HEK293 (cell line): ENCODE data around the gene PPARD.

ENCODE experiments used
- KLF10 ChIP-seq: fragments of 450-650 bp; IDR thresholded peaks from 2 replicates; pipeline ENCODE4 v1.5.1; 2018; ENCODE audit warnings: missing biosample characterization, mild to moderate bottlenecking, missing genetic modification characterization
- OVOL3 ChIP-seq: fragments of 450-650 bp; formaldehyde crosslinking; IDR thresholded peaks from 2 replicates; pipeline ENCODE4 v1.5.1; 2016; ENCODE audit warnings: missing biosample characterization, missing genetic modification characterization
- PBX3 ChIP-seq: sonication (generic); formaldehyde crosslinking; IDR thresholded peaks from 2 replicates; pipeline ENCODE4 v1.8.1; 2022; ENCODE audit warnings: mild to moderate bottlenecking, moderate library complexity, missing genetic modification reagents
- SCRT2 ChIP-seq: fragments of 450-650 bp; formaldehyde crosslinking; IDR thresholded peaks from 2 replicates; pipeline ENCODE4 v1.5.1; 2016; ENCODE audit warnings: missing biosample characterization, missing genetic modification characterization
- SP3 ChIP-seq: fragments of 450-650 bp; formaldehyde crosslinking; IDR thresholded peaks from 2 replicates; pipeline ENCODE4 v1.5.1; 2016; ENCODE audit warnings: missing biosample characterization, missing genetic modification characterization
- ZBTB11 ChIP-seq: fragments of 450-650 bp; formaldehyde crosslinking; conservative IDR thresholded peaks from 2 replicates; pipeline ENCODE4 v1.5.1; 2016; ENCODE audit warnings: low read depth, missing biosample characterization, missing genetic modification characterization
- ZBTB21 ChIP-seq: fragments of 450-650 bp; formaldehyde crosslinking; IDR thresholded peaks from 2 replicates; pipeline ENCODE4 v1.5.1; 2017; ENCODE audit warnings: missing biosample characterization, missing genetic modification characterization
- ZBTB48 ChIP-seq: fragments of 450-650 bp; formaldehyde crosslinking; IDR thresholded peaks from 2 replicates; pipeline ENCODE4 v1.5.1; 2016; ENCODE audit warnings: missing biosample characterization, missing genetic modification characterization
- ZBTB49 ChIP-seq: fragments of 450-650 bp; formaldehyde crosslinking; IDR thresholded peaks from 2 replicates; pipeline ENCODE4 v1.5.1; 2016; ENCODE audit warnings: missing biosample characterization, missing genetic modification characterization, low read depth
- ZFP37 ChIP-seq: fragments of 450-650 bp; formaldehyde crosslinking; IDR thresholded peaks from 2 replicates; pipeline ENCODE4 v1.5.1; 2016; ENCODE audit warnings: missing biosample characterization, missing genetic modification characterization
- ZIC2 ChIP-seq: fragments of 450-650 bp; formaldehyde crosslinking; IDR thresholded peaks from 2 replicates; pipeline ENCODE4 v1.5.1; 2016; ENCODE audit warnings: missing biosample characterization, missing genetic modification characterization
- ZNF169 ChIP-seq: fragments of 450-650 bp; formaldehyde crosslinking; IDR thresholded peaks from 2 replicates; pipeline ENCODE4 v1.5.1; 2016; ENCODE audit warnings: missing biosample characterization, missing genetic modification characterization
- ZNF433 ChIP-seq: fragments of 450-650 bp; formaldehyde crosslinking; IDR thresholded peaks from 2 replicates; pipeline ENCODE4 v1.5.1; 2016; ENCODE audit warnings: missing biosample characterization, missing genetic modification characterization, low read depth
- ZNF473 ChIP-seq: fragments of 450-650 bp; formaldehyde crosslinking; IDR thresholded peaks from 2 replicates; pipeline ENCODE4 v1.5.1; 2017; ENCODE audit warnings: missing biosample characterization, missing genetic modification characterization
- ZNF585B ChIP-seq: fragments of 450-650 bp; formaldehyde crosslinking; IDR thresholded peaks from 2 replicates; pipeline ENCODE4 v1.5.1; 2016; ENCODE audit warnings: missing biosample characterization, missing genetic modification characterization
- ZNF596 ChIP-seq: fragments of 450-650 bp; IDR thresholded peaks from 2 replicates; pipeline ENCODE4 v1.5.0; 2018; ENCODE audit warnings: missing biosample characterization, mild to moderate bottlenecking, missing genetic modification characterization, moderate library complexity
- ZNF600 ChIP-seq: fragments of 450-650 bp; formaldehyde crosslinking; IDR thresholded peaks from 2 replicates; pipeline ENCODE4 v1.5.1; 2016; ENCODE audit warnings: missing biosample characterization, missing genetic modification characterization
- ZNF677 ChIP-seq: fragments of 450-650 bp; IDR thresholded peaks from 2 replicates; pipeline ENCODE4 v1.5.0; 2018; ENCODE audit warnings: missing biosample characterization, mild to moderate bottlenecking, missing genetic modification characterization, moderate library complexity
- ZSCAN18 ChIP-seq: fragments of 450-650 bp; formaldehyde crosslinking; IDR thresholded peaks from 2 replicates; pipeline ENCODE4 v1.5.1; 2016; ENCODE audit warnings: missing biosample characterization, missing genetic modification characterization

PPARD gene

GRCh38 chr6:35318196-35319171, 23.9 kb upstream of the PPARD start (continued):
- TF ChIP-seq ZBTB49 (tag by site-specific recombination) (no peak), SP3 (tag by site-specific recombination) (peak; percentile 98), ZNF596 (no peak), ZFP37 (tag by site-specific recombination) (no peak), ZBTB48 (peak; percentile 88), SCRT2 (tag by site-specific recombination) (no peak), ZNF169 (tag by site-specific recombination) (no peak), ZBTB11 (tag by site-specific recombination) (0 out of 2 replicates have a peak, but pooled peaks have one; percentile 24), ZNF473 (tag by site-specific recombination) (no peak), ZIC2 (tag by site-specific recombination) (peak; percentile 94), ZNF600 (tag by site-specific recombination) (peak; percentile 100), ZNF677 (tag by site-specific recombination) (no peak), ZBTB21 (tag by site-specific recombination) (peak; percentile 40; the same call in 1 of the 2 replicates), OVOL3 (0 out of 2 replicates have a peak, but pooled peaks have one; percentile 11), ZNF433 (no peak), KLF10 (tag by site-specific recombination) (peak; percentile 60; the same call in 1 of the 2 replicates), ZNF585B (peak; percentile 55), ZSCAN18 (tag by site-specific recombination) (no peak), PBX3 (CRISPR knock-in tag) (no peak)
